HCT116 (cell line): ENCODE measurements around the gene MYCL. TPM values are rescaled to one million over a fixed set of nuclear protein-coding genes. Genes with fewer than 3 reads are reported as not detected.

Experiments used
- ATAC-seq: fragments of 200-7000 bp; cut with Tn5 transposase; 2 replicates; pipeline ENCODE4 v1.9.1; 2020; ENCODE audit warnings: mild to moderate bottlenecking, moderate library complexity
- BruUV-seq: library from RNA; stranded (reverse); fragments of 400-500 nt; replicated peaks from 2 replicates; lab custom pipeline; 2021; lab: Mats Ljungman, UMichigan
- CTCF ChIA-PET: fragments of 300-600 bp; sonication (Branson Sonifier 250); formaldehyde crosslinking; loops from one replicate; lab custom pipeline; 2021; ENCODE audit warnings: antibody characterized with exemption; lab: Charles Lee
- POLR2A ChIA-PET: fragments of 300-600, 350-600 bp; sonication (Branson Sonifier 250); formaldehyde crosslinking; loops from one replicate; lab custom pipeline; 2021; ENCODE audit warnings: antibody characterized with exemption; lab: Charles Lee
- RAD21 ChIA-PET, 2 experiments: fragments of 300-600 bp; sonication (Branson Sonifier 250); formaldehyde crosslinking; loops; one replicate each; lab custom pipeline; 2023; ENCODE audit warnings: low total read pairs in 2 of 2; ENCODE audit not compliant: uncharacterized antibody in 2 of 2, unreplicated experiment in 2 of 2, low non-redundant PET in 1 of 2; lab: Charles Lee
- DNase-seq: peaks from one replicate; pipeline ENCODE4 v3.0.0-alpha.2; 2010; ENCODE audit warnings: low read depth, low spot score
- H2AFZ ChIP-seq: fragments of 200-600 bp; shearing (Covaris generic), sonication (generic); 2 replicates; pipeline ENCODE4 v1.6.1; 2017; ENCODE audit warnings: low read depth, mixed run types, mixed read lengths, antibody characterized with exemption, low read length; ENCODE audit not compliant: poor library complexity, severe bottlenecking
- H3K27ac ChIP-seq: 2 replicates; pipeline ENCODE4 v1.5.1; 2012; ENCODE audit warnings: low read depth, low read length
- H3K27me3 ChIP-seq: fragments of 200-600 bp; sonication (generic); 2 replicates; pipeline ENCODE4 v1.6.1; 2016; ENCODE audit warnings: mixed run types, low read length, mixed read lengths; ENCODE audit not compliant: insufficient read depth
- H3K36me3 ChIP-seq, 2 experiments: fragments of 200-500 bp in 1 of 2; fragments of 200-600 bp in 1 of 2; sonication (Bioruptor generic) in 1 of 2; sonication (generic) in 1 of 2; 2 replicates each; pipeline versions ENCODE4 v1.5.1 to v1.6.1; 2014 to 2016; ENCODE audit warnings: low read length in 2 of 2, inconsistent platforms in 1 of 2, mixed read lengths in 1 of 2, mixed run types in 1 of 2; ENCODE audit not compliant: insufficient read depth in 2 of 2, control insufficient read depth in 1 of 2
- H3K4me1 ChIP-seq, 2 experiments: fragments of 200-600 bp in 1 of 2; sonication (generic) in 1 of 2; 2 replicates each; pipeline versions ENCODE4 v1.5.1 to v1.6.1; 2012 to 2017; ENCODE audit warnings: low read length in 2 of 2, inconsistent platforms in 1 of 2, mild to moderate bottlenecking in 1 of 2, mixed read lengths in 1 of 2, mixed run types in 1 of 2, moderate library complexity in 1 of 2; ENCODE audit not compliant: insufficient read depth in 2 of 2, control insufficient read depth in 1 of 2
- H3K4me2 ChIP-seq: fragments of 200-600 bp; sonication (generic); 2 replicates; pipeline ENCODE4 v1.6.1; 2017; ENCODE audit warnings: mixed run types, low read length, mixed read lengths
- H3K4me3 ChIP-seq, 2 experiments: fragments of 200-600 bp in 1 of 2; sonication (generic) in 1 of 2; replicated peaks in 1 of 2; 2 replicates each; pipeline ENCODE4 v1.5.1; 2011 to 2016; ENCODE audit warnings: low read length in 2 of 2, control low read depth in 1 of 2, low read depth in 1 of 2, mild to moderate bottlenecking in 1 of 2, mixed read lengths in 1 of 2, mixed run types in 1 of 2
- H3K79me2 ChIP-seq: fragments of 200-600 bp; sonication (generic); 2 replicates; pipeline ENCODE4 v1.6.1; 2017; ENCODE audit warnings: mild to moderate bottlenecking, mixed run types, low read length, moderate library complexity, mixed read lengths; ENCODE audit not compliant: insufficient read depth
- H3K9ac ChIP-seq: fragments of 200-600 bp; sonication (generic); 2 replicates; pipeline ENCODE4 v1.6.1; 2016; ENCODE audit warnings: low read length, mixed read lengths
- H3K9me2 ChIP-seq: fragments of 200-600 bp; sonication (generic), shearing (Covaris generic); 2 replicates; pipeline ENCODE4 v1.6.1; 2017; ENCODE audit warnings: mixed run types, mild to moderate bottlenecking, moderate library complexity; ENCODE audit not compliant: insufficient read depth
- H3K9me3 ChIP-seq, 2 experiments: fragments of 200-500 bp in 1 of 2; fragments of 200-600 bp in 1 of 2; sonication (Bioruptor generic) in 1 of 2; sonication (generic) in 1 of 2; 2 replicates each; pipeline ENCODE4 v1.6.1; 2014 to 2017; ENCODE audit warnings: low read length in 2 of 2, mixed read lengths in 2 of 2, inconsistent platforms in 1 of 2, low read depth in 1 of 2, mild to moderate bottlenecking in 1 of 2, mixed run types in 1 of 2, moderate library complexity in 1 of 2; ENCODE audit not compliant: control insufficient read depth in 1 of 2, insufficient read depth in 1 of 2
- H4K20me1 ChIP-seq: fragments of 200-600 bp; sonication (generic), shearing (Covaris generic); 2 replicates; pipeline ENCODE4 v1.6.1; 2017; ENCODE audit warnings: mixed run types, mild to moderate bottlenecking, moderate library complexity; ENCODE audit not compliant: insufficient read depth
- ATF3 ChIP-seq: IDR thresholded peaks from 2 replicates; pipeline ENCODE4 v1.6.1; 2012
- CBX3 ChIP-seq: IDR thresholded peaks from 2 replicates; pipeline ENCODE4 v1.6.1; 2012; ENCODE audit warnings: low read depth
- CTCF ChIP-seq, 3 experiments: fragments of 200-600 bp in 1 of 3; sonication (generic) in 1 of 3; IDR thresholded peaks in 2 of 3; conservative IDR thresholded peaks in 1 of 3; 2 replicates each; pipeline ENCODE4 v1.5.1; 2012 to 2017; ENCODE audit warnings: low read depth in 2 of 3, low read length in 2 of 3, antibody characterized with exemption in 1 of 3, borderline replicate concordance in 1 of 3, control low read depth in 1 of 3, mild to moderate bottlenecking in 1 of 3, mixed read lengths in 1 of 3, mixed run types in 1 of 3, moderate library complexity in 1 of 3; ENCODE audit not compliant: insufficient read depth in 1 of 3
- EGR1 ChIP-seq: IDR thresholded peaks from 2 replicates; pipeline ENCODE4 v1.6.1; 2012; ENCODE audit warnings: low read depth
- ELF1 ChIP-seq: IDR thresholded peaks from 2 replicates; pipeline ENCODE4 v1.6.1; 2012; ENCODE audit warnings: low read depth, borderline replicate concordance
- EZH2phosphoT487 ChIP-seq: fragments of 200-600 bp; IDR thresholded peaks from 2 replicates; pipeline ENCODE4 v1.6.1; 2018; ENCODE audit warnings: antibody characterized with exemption, borderline replicate concordance
- FOSL1 ChIP-seq: IDR thresholded peaks from 2 replicates; pipeline ENCODE4 v1.6.1; 2012; ENCODE audit warnings: low read depth
- POLR2A ChIP-seq: IDR thresholded peaks from 2 replicates; pipeline ENCODE4 v1.7.0; 2011; ENCODE audit warnings: borderline replicate concordance; ENCODE audit not compliant: insufficient read depth, insufficient read length; ENCODE audit errors: extremely low read depth
- REST ChIP-seq: IDR thresholded peaks from 2 replicates; pipeline ENCODE4 v1.6.1; 2012; ENCODE audit warnings: low read depth
- SIN3A ChIP-seq: IDR thresholded peaks from 2 replicates; pipeline ENCODE4 v1.6.1; 2012; ENCODE audit warnings: low read depth
- SP1 ChIP-seq: IDR thresholded peaks from 2 replicates; pipeline ENCODE4 v1.6.1; 2012; ENCODE audit warnings: low read depth
- TCF7L2 ChIP-seq: IDR thresholded peaks from 2 replicates; pipeline ENCODE4 v1.7.0; 2011; ENCODE audit warnings: borderline replicate concordance, inconsistent platforms; ENCODE audit not compliant: insufficient read depth, insufficient read length; ENCODE audit errors: extremely low read depth
- ZBTB33 ChIP-seq: IDR thresholded peaks from 2 replicates; pipeline ENCODE4 v1.6.1; 2011; ENCODE audit warnings: mild to moderate bottlenecking, low read length, moderate library complexity; ENCODE audit not compliant: insufficient replicate concordance; ENCODE audit errors: extremely low read depth
- ZFX ChIP-seq: fragments of 450-650 bp; IDR thresholded peaks from 2 replicates; pipeline ENCODE4 v1.6.1; 2017
- intact Hi-C: fragments of 100-400 bp; cut with micrococcal nuclease; formaldehyde crosslinking; loops from 2 replicates; pipeline ENCODE4 v1.10.0; 2022
- total RNA-seq: library from RNA; stranded (reverse); gene quantifications from one replicate; pipeline ENCODE4 v1.2.1, GENCODE V29; 2021; ENCODE audit not compliant: unreplicated experiment

MYCL gene
- total RNA-seq, 1 experiment from 2014 or later = 10.0 TPM

GRCh38 chr1:39865762-39866161, 36.0 kb downstream of the MYCL start:
- no TSS peak for BruUV-seq

More at GRCh38 chr1:39865762-39866161, 36.0 kb downstream of the MYCL start:
- ATAC-seq (no peak), DNase-seq (no peak)
- peaks cover 86% of the 10 kb centered on the region for H3K79me2 ChIP-seq
- RAD21 ChIA-PET = no interaction called here
- no peak overlapping the region for H2AFZ ChIP-seq
- no peak overlapping the region for H3K27ac ChIP-seq
- H4K20me1 ChIP-seq = peaks cover 6% of the 10 kb centered on the region; the same call in 1 of the 2 replicates
- no peak overlapping the region for H3K4me2 ChIP-seq
- no peaks in the 10 kb centered on the region for H3K9me2 ChIP-seq
- no peak overlapping the region for H3K9ac ChIP-seq
- intact Hi-C loops = no loop called here
- H3K9me3 ChIP-seq = no peaks in the 10 kb centered on the region
- no peak overlapping the region for H3K4me3 ChIP-seq
- H3K36me3 ChIP-seq = peaks cover 5 to 6% of the 10 kb centered on the region in 2 experiments; a peak in 2 of 4 replicates
- no peaks in the 10 kb centered on the region for H3K4me1 ChIP-seq
- CTCF ChIA-PET = no interaction called here
- no peaks in the 10 kb centered on the region for H3K27me3 ChIP-seq
- no peak for TF ChIP-seq ATF3
- no peak for TF ChIP-seq ZFX
- no peak for TF ChIP-seq TCF7L2
- no peak for TF ChIP-seq EGR1
- TF ChIP-seq ZBTB33 = no peak
- no peak for TF ChIP-seq SIN3A
- TF ChIP-seq EZH2phosphoT487 = no peak
- no peak for TF ChIP-seq SP1
- no peak for TF ChIP-seq ELF1
- TF ChIP-seq CTCF (IDR thresholded peaks at IDR 0.05 in 2 of 3, conservative IDR thresholded peaks at IDR 0.05 in 1 of 3; ENCODE audit: borderline replicate concordance in 1 of 3, insufficient read depth in 1 of 3, low read depth in 2 of 3, low read length in 2 of 3) = no peak
- TF ChIP-seq FOSL1 = no peak
- TF ChIP-seq REST = no peak
- no peak for TF ChIP-seq POLR2A
- no peak for TF ChIP-seq CBX3
- POLR2A ChIA-PET = no interaction called here
